Tibial nerve (tissue), 4 donors: Measurements from ENCODE around the gene CA10. TPM values are rescaled to one million over a fixed set of nuclear protein-coding genes. Genes with fewer than 3 reads are reported as not detected.

Source experiments
- DNase-seq, 2 donors: peaks; one replicate each; pipeline ENCODE4 v3.0.0-alpha.2; 2019; ENCODE audit warnings: low spot score in 2 of 2
- H3K27ac ChIP-seq, 4 donors: fragments of 200-600 bp; sonication (generic) in 3 of 4; one replicate each; pipeline ENCODE4 v1.5.1; 2017 to 2019; ENCODE audit warnings: mild to moderate bottlenecking in 1 of 4
- H3K27me3 ChIP-seq, 2 donors: fragments of 200-600 bp; sonication (generic) in 1 of 2; one replicate each; pipeline versions ENCODE4 v1.5.1 to v1.6.0; 2017 to 2019
- H3K36me3 ChIP-seq, 3 donors: fragments of 200-600 bp; sonication (generic); one replicate each; pipeline ENCODE4 v1.5.1; 2018 to 2019
- H3K4me1 ChIP-seq, 4 donors: fragments of 200-600 bp; sonication (generic) in 3 of 4; one replicate each; pipeline ENCODE4 v1.5.1; 2017 to 2019
- H3K4me3 ChIP-seq, 4 donors: fragments of 200-600 bp; sonication (generic) in 3 of 4; one replicate each; pipeline ENCODE4 v1.5.1; 2017 to 2019; ENCODE audit warnings: mild to moderate bottlenecking in 1 of 4, moderate library complexity in 1 of 4
- H3K9me3 ChIP-seq, 4 donors: fragments of 200-600 bp; sonication (generic) in 3 of 4; one replicate each; pipeline ENCODE4 v1.5.1; 2017 to 2019
- CTCF ChIP-seq, 5 experiments: fragments of 200-600 bp in 3 of 5; fragments of 450-650 bp in 2 of 5; sonication (generic) in 3 of 5; IDR thresholded peaks; one replicate each; pipeline ENCODE4 v1.5.1; 2016 to 2019; ENCODE audit warnings: antibody characterized with exemption in 5 of 5, mild to moderate bottlenecking in 3 of 5, moderate library complexity in 2 of 5
- EP300 ChIP-seq, 2 donors: sonication (generic); formaldehyde crosslinking; IDR thresholded peaks; one replicate each; pipeline ENCODE4 v1.6.1; 2017; ENCODE audit warnings: antibody characterized with exemption in 2 of 2, mild to moderate bottlenecking in 1 of 2
- POLR2A ChIP-seq, 2 donors: fragments of 450-650 bp; IDR thresholded peaks; one replicate each; pipeline ENCODE4 v1.6.1; 2017; ENCODE audit warnings: antibody characterized with exemption in 2 of 2, mild to moderate bottlenecking in 2 of 2, moderate library complexity in 2 of 2
- WGBS, 2 donors: methylation state at CpG; one replicate each; pipeline ENCODE4 v1.1.5; 2018; 5-methylcytosine and 5-hydroxymethylcytosine counted together
- total RNA-seq, 4 donors: library from RNA; depleted of rRNA; stranded (reverse); fragments of >200 nt; gene quantifications; one replicate each; pipeline ENCODE4 v1.1.0, GENCODE V29; 2016

The CA10 gene
- total RNA-seq, 4 donors from 2014 or later = not detected

GRCh38 chr17:51598824-51599223 is 559.7 kb downstream of the CA10 start:
- TF ChIP-seq POLR2A (IDR thresholded peaks at IDR 0.05) (no peak), CTCF (IDR thresholded peaks at IDR 0.05) (no peak)
- no peak overlapping the region for H3K27ac ChIP-seq
- peaks cover 0 to 5% (median 0%) of the 10 kb centered on the region in 4 donors for H3K4me1 ChIP-seq
- no peaks in the 10 kb centered on the region for H3K36me3 ChIP-seq
- H3K9me3 ChIP-seq = no peaks in the 10 kb centered on the region
- WGBS, 2 donors = 72 to 75% methylated on average over 2 of the region's 2 CpGs
- no peak overlapping the region for H3K4me3 ChIP-seq
- no peak for DNase-seq
- no peaks in the 10 kb centered on the region for H3K27me3 ChIP-seq

GRCh38 chr17:51597345-51597744 is 561.2 kb downstream of the CA10 start:
- Histone ChIP-seq H3K27me3 (no peaks in the 10 kb centered on the region), H3K4me3 (no peak overlapping the region), H3K9me3 (no peaks in the 10 kb centered on the region), H3K4me1 (peaks cover 0 to 5% (median 0%) of the 10 kb centered on the region in 4 donors), H3K27ac (no peak overlapping the region), H3K36me3 (no peaks in the 10 kb centered on the region)
- 88 to 89% methylated on average over 4 of the region's 4 CpGs for WGBS, 2 donors
- TF ChIP-seq EP300 (IDR thresholded peaks at IDR 0.05) (no peak), POLR2A (IDR thresholded peaks at IDR 0.05) (no peak), CTCF (IDR thresholded peaks at IDR 0.05) (no peak)
- no peak for DNase-seq

GRCh38 chr17:51595826-51596398 is 562.6 kb downstream of the CA10 start:
- Histone ChIP-seq H3K36me3 (no peaks in the 10 kb centered on the region), H3K9me3 (no peaks in the 10 kb centered on the region), H3K27me3 (no peaks in the 10 kb centered on the region), H3K4me1 (peaks cover 0 to 5% (median 0%) of the 10 kb centered on the region in 4 donors), H3K4me3 (no peak overlapping the region), H3K27ac (no peak overlapping the region)
- DNase-seq = no peak
- 25 to 32% methylated on average over 6 of the region's 6 CpGs for WGBS, 2 donors
- TF ChIP-seq CTCF (IDR thresholded peaks at IDR 0.05) (no peak), POLR2A (IDR thresholded peaks at IDR 0.05) (no peak), EP300 (IDR thresholded peaks at IDR 0.05) (no peak)

GRCh38 chr17:51590071-51590656 is 568.4 kb downstream of the CA10 start:
- 37 to 45% methylated on average over 4 of the region's 4 CpGs for WGBS, 2 donors
- TF ChIP-seq POLR2A (IDR thresholded peaks at IDR 0.05) (no peak), CTCF (IDR thresholded peaks at IDR 0.05) (no peak), EP300 (IDR thresholded peaks at IDR 0.05) (no peak)
- no peak overlapping the region for H3K4me3 ChIP-seq
- no peak overlapping the region for H3K27ac ChIP-seq
- no peaks in the 10 kb centered on the region for H3K27me3 ChIP-seq
- H3K36me3 ChIP-seq = no peaks in the 10 kb centered on the region
- H3K9me3 ChIP-seq = peaks cover 0 to 10% (median 0%) of the 10 kb centered on the region in 4 donors
- peaks cover 0 to 5% (median 0%) of the 10 kb centered on the region in 4 donors for H3K4me1 ChIP-seq
- peak in 1 of 2 donors; percentile 19 for DNase-seq

- Histone ChIP-seq H3K4me3 (no peak overlapping the region), H3K36me3 (no peaks in the 10 kb centered on the region), H3K27me3 (no peaks in the 10 kb centered on the region), H3K9me3 (peaks cover 0 to 10% (median 0%) of the 10 kb centered on the region in 4 donors), H3K27ac (no peak overlapping the region), H3K4me1 (peaks cover 0 to 5% (median 0%) of the 10 kb centered on the region in 4 donors)
- DNase-seq = no peak
- TF ChIP-seq EP300 (IDR thresholded peaks at IDR 0.05) = no peak
- TF ChIP-seq CTCF (IDR thresholded peaks at IDR 0.05) = no peak
- no peak for TF ChIP-seq POLR2A (IDR thresholded peaks at IDR 0.05)
- WGBS, 2 donors = 82 to 89% methylated on average over 2 of the region's 2 CpGs
Observed at GRCh38 chr17:51588063-51588462, 570.5 kb downstream of the CA10 start.
